DMS114 treated with DMSO at 0.1 percent for 48 hours (cell line): Measurements from ENCODE around the gene MYO7A.

Experiments used
- DNase-seq: peaks from one replicate; lab custom pipeline; 2025; ENCODE audit not compliant: unreplicated experiment; lab: John Stamatoyannopoulos, UW

The MYO7A gene

GRCh38 chr11:77144857-77145428 is 16.9 kb downstream of the MYO7A start:
- DNase-seq = no peak

GRCh38 chr11:77146261-77147035 is 18.4 kb downstream of the MYO7A start:
- DNase-seq = no peak

GRCh38 chr11:77147036-77147315 is 18.9 kb downstream of the MYO7A start:
- DNase-seq = no peak

- no peak for DNase-seq
These were observed 19.7 kb downstream of the MYO7A start for GRCh38 chr11:77147668-77148321.

GRCh38 chr11:77148963-77149715 is 21.1 kb downstream of the MYO7A start:
- no peak for DNase-seq

GRCh38 chr11:77149716-77150392 is 21.8 kb downstream of the MYO7A start:
- DNase-seq = no peak

GRCh38 chr11:77150836-77151235 is 22.8 kb downstream of the MYO7A start:
- no peak for DNase-seq

- no peak for DNase-seq
These were observed 23.9 kb downstream of the MYO7A start for GRCh38 chr11:77151804-77152509.

GRCh38 chr11:77152846-77153245 is 24.8 kb downstream of the MYO7A start:
- no peak for DNase-seq

- no peak for DNase-seq
These were observed 25.5 kb downstream of the MYO7A start for GRCh38 chr11:77153276-77154185.

- DNase-seq = no peak
These were observed 26.5 kb downstream of the MYO7A start for GRCh38 chr11:77154381-77155081.

GRCh38 chr11:77155082-77155475 is 27.0 kb downstream of the MYO7A start:
- DNase-seq = no peak

- no peak for DNase-seq
These were observed 27.6 kb downstream of the MYO7A start for GRCh38 chr11:77155556-77156130.

- no peak for DNase-seq
These were observed 28.6 kb downstream of the MYO7A start for GRCh38 chr11:77156396-77157195.

- no peak for DNase-seq
These were observed 30.1 kb downstream of the MYO7A start for GRCh38 chr11:77158041-77158695.

- no peak for DNase-seq
These were observed 31.3 kb downstream of the MYO7A start for GRCh38 chr11:77159219-77159936.
